ENCODE data around the gene POLR3GL.

POLR3GL gene

DNA sequence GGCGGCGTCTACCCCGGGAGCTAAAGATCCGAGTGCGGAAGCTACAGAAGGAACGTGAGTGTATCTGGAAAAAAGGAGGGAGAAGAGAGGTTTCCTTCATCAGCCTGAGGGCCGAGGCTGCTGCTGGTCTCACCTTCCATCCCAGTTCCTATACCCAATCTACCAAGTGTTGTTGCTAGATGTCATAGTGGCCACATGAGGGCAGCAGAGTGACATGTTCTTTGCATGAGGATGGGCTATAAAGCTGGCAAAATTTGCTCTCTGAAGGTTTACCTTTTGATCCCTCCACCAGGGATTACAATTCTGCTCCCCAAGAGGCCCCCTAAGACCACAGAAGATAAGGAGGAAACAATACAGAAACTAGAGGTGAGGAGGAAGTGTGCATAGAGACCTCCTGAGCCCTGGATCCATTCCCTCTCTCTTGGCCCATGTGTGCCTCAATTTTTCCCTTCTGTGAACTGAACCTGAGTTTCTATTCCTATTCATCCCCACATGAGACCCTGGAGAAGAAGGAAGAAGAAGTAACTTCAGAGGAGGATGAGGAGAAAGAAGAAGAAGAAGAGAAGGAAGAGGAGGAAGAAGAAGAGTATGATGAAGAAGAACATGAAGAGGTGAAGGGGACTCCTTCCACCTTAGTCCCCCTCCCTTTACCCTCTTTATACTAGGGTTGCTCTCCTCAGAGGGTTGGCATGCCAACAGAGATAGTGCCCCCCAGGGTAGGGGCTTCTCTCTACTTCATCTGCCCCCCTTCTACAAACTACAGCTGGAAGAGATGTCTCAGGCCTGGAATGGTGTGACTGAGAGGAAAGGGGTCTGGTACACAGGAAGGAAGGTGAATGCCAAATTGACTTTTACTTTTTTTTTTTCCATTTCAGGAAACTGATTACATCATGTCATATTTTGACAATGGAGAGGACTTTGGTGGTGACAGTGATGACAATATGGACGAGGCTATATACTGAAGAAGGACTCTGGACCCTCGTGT lies 13.3 kb downstream of the POLR3GL start:
- DNase-seq: peak; percentile 66

DNA sequence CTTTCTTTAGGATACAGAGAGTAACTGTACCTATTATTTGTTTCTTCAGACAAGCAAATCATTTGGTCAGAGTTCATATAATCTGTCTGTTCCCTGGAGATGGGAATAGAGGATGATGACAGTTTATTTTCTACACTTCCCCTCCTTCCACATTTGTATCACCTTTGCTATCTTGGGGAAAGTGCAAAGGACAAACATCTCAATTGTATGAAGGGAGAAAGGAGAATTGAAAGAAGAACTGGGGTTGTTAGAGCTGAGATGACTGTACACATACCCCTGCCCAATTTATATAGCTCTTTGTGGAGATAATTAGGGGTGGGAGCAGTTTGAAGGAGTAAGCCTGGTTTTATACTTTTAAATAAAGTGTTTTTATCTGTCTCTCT lies 14.0 kb downstream of the POLR3GL start:
- DNase-seq: no peak

DNA sequence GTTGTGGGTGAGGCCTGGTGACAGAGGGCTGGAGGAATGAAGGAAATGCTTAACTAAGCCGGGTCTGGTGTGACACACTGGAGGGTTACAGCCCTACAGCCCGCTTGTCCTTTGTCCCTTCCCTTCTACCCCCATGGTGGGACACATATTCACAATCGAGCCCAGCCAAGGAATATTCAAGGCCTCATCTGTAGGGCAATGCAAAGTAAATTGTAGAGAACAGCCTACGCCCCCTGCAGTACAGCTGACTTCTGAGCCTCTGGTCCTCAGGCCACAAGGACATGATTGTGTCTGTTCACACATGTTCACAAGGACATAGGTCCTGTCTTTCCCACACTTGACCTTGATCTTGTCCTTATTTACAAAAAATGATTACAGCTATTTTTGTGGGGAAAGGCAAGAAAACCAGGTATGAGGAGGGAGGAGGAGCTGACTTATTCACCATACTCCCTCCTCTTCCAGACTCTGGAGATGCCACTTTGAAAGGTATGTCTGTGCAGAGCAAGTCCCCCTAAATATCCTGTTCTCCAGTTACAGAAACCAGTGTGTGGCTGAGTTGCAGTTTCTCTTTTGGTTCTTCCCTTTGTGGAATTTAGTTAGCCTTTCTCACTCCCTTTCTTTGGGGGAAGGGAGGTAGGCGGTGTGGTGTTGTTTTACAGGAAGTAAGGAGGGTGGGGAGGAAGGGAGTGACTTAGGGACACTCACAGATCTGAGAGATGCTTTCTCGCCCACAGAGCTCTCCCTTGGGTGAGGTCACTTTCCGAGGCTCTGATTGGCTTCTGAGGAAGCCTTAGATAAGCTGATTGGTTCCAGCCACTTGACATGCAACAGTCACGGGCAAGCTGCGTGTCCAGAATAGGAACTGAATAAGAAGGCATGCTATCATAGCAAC lies 14.6 kb downstream of the POLR3GL start:
- DNase-seq: no peak

DNA sequence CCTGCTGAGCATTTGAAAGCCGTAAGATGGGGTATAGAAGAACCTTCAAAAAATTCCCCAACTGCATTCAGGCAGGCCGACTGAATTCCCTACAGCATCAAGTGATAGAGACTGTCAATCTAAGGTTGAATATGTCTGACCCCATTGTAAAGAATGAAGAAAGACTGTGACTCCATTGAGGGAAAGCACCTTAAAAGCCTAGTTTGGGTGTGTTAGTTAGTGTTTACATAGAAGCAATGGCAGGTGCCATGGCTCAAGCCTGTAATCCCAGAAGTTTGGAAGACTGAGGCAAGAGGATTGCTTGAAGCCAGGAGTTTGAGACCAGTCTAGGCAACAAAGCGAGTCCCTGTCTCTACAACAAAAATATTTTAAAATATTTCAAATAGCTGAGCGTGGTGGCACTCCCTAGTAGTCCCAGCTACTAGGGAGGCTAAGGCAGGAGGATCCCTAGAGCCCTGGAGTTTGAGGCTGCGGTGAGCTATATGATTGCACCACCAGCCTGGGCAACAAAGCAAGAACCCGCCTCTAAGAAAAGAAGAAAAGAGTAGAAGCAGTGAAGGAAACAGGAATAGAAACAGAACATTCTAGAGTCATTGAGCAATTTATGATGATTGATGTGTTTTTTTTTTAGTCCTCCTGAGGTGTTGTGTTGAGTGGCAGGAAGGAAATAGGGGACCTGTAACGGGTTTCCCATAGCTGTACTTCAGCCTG lies 15.4 kb downstream of the POLR3GL start:
- no peak for DNase-seq

DNA sequence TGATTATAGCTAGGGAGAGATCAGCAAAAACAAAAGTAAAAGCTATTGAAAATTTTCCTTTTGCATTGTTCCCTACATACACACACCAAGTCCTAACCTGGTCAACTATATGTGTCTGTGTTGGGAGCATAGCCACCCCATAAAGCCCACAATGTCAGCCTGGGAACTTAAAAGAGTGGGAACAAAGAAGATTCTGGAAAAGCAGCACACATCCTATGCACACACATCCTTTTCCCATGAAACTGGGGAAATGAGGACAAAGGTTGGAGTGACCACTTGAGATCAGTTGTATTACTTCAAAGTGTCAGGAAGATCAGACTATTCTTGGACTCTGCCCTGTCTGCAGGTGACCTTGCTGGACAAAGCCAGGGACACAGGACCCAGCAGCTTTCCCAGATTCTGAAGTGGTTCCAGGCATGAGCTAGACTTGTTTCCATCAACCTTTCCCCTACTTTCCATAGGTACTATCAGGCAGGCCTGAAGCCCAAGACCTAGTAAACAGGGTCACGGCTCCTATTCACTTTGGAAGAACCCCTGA lies 16.0 kb downstream of the POLR3GL start:
- DNase-seq: no peak

DNA sequence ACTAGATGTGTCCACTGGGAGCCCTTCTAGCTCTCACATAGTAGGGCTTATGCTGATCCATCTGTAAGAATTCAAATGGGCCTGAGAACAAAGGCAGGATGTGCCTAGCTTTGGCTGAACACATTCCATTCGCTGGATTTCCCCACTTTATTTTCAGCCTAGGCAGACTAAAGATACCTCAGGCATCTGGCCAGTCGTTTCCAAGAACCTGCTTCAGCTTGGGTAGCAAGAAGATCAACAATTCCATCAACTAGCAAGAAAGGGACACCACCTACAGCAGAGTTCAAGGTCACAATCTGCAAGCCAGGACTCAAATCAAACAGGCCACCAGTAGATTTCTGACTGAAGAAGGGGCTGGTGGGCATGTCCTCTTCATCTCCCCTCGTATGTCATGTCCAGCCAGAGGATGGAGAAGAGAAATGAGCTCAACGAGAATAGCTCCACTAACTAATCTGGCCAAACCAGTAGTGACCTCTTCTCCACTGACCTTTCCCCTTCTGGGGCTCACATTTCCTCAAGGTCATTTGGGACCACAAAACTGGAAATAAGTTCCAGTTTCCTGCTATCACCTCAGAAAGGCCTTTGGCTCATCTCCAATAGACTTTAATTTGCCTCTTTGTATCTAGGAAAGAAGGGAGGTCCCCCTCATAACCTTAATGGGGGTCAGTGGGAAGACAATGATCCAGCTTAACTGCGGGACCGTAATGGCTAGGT lies 17.7 kb downstream of the POLR3GL start:
- no peak for DNase-seq

DNA sequence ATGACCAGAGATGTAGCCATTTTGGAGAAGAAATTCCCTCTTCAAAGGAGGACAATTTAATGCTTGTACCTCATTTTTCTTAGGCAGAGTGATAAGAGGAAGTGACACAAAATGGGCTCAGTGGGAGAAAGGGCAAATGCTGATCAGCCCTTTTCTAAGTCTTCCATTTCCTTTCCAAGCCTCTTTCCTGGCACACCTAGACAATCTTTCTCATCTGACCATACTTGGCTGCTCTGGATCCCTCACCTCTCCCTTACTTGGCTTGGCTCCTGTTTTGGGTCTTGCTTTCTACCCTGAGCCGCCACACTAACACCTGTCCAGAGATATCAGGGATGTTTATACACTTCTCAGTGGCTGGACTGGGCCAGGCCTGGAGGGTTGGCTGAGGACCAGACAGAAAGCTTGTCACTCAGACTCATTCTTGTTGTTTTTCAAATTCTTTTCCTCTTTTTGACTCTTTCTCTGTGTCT lies 18.8 kb downstream of the POLR3GL start:
- no peak for DNase-seq

DNA sequence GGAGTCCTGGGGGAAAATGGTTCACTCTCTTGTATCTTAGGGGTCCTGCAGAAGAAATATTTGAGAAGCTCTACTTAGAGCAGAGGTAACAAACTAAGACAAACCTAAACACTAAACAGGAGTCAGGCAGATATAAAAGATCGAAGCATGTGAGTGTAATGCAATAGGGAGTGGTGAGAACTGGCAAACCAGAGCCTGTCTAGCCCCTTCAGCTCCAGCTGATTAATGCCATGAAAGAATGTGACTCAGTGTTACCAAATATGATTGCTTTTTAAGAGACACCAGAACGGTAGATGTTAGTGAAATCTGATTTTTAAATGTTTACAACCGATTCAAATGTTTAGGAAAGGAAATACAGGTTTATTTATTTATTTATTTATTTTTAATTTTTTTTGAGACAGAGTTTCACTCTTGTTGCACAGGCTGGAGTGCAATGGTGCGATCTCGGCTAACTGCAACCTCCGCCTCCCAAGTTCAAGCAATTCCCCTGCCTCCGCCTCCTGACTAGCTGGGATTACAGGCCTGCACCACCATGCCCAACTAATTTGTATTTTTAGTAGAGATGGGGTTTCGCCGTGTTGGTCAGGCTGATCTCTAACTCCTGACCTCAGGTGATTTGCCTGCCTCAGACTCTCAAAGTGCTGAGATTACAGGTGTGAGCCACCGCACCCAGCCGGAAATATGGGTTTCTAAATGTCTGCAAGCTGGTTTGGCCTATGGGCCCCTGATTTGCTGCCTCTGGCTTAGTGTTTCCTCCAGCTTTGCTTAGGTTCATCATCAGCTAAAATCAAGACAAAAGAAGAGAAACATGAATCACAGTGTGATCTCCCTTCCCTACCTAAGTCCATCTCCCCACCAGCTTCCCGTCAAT lies 19.7 kb downstream of the POLR3GL start:
- no peak for DNase-seq

DNA sequence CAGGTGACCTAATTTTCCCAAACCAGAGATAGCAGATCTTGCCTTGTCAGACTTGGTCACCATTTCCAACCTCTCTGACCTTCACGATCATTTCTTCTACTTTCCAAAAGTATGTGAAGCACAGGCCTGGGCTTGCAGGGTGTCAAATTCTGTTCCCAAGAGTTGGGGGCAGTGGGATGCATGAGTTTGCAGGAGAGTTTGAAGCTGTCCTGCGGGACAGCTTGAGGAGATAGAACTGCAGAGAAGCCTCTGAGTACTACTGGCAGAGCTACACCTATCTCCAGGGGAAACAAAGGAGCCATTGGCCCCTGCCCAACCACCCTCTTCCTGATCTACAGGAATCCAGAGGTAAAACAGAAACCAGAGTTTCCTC lies 20.6 kb downstream of the POLR3GL start:
- DNase-seq: no peak

DNA sequence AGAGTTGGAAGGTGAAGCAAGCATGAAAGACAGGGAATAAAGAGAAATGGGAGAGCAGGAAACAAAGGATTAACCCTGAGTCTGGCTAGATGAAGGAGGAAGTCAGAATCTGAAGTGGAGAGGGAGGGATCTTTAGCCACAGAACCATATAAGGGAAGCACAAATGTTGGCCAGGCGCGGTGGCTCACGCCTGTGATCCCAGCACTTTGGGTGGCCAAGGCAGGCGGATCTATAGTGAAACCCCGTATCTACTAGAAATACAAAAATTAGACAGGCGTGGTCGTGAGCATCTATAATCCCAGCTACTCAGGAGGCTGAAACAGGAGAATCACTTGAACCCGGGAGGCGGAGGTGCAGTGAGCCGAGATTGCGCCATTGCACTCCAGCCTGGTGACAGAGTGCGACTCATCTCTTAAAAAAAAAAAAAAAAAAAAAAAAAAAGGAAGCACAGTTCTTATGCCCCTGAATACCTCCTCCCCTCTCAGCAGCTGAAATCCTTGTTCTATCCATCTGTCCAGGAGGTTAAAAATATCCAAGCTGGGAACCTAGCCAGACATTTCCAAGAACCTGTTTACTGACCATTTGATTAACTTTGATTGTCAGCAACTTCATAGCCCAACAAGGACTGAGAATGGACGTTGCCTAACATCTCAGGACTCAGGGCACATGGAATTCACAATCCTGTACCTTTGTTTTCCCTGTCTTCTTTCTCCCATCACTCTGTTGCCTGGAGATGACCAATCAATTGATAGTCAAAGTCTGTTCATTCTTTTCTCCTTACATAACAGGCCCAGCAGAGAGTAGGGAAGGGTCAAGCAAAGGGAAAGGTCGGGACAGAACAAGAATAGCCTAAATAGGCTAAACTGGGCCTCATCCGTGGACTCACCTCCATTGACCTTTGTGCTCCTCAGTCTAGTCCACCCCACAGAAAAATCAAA lies 21.3 kb downstream of the POLR3GL start:
- no peak for DNase-seq

DNA sequence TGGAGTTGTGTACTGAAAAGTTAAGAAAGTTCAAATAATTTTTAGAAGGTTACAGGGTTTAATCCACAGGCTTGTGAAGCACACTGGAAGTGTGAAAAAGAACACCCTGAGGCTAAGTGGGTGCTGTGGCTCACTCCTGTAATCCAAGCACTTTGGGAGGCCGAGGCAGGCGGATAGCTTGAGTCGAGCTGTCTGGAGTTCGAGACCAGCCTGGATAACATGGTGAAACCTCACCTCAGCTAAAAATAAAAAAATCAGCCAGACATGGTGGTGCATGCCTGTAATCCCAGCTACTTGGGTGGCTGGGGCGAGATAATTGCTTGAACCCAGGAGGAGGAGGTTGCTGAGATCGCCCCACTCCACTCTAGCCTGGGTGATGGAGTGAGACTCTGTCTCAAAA lies 22.1 kb downstream of the POLR3GL start:
- DNase-seq: no peak

DNA sequence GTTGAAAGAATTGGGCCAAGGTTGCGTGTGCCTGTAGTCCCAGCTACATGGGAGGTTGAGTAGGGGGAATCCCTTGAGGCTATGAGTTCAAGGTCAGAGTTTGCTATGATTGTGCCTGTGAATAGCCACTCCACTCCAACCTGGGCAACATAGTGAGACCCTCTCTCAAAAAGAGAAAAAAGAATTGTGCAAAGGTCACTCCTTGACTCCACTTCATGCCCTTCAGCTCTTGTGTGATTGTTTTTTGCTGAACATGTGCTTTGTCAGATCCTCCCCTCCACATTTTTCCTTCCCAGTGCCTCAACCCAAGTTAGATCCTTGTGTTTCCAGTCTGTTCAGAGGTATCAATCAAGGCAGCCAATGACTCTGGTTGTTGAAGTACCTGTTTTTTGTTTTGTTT lies 23.4 kb downstream of the POLR3GL start:
- no peak for DNase-seq

DNA sequence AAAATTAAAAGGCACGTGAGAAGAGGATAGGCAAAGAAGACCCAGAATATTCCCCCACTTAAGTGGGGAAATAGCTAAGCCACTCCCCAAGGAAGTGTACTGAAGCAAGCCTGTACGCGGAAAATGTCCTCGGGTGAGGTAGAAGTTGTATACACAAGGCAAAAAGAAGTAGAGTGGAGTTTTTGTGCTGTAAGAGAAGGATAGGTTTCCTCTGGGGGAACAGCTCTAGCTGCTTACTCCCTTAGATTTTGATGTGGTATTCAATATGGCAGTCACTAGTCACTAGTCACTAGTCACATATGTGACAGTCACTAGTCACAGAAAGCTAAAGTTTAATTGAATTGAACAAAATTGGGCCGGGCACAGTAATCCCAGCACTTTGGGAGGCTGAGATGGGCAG lies 24.3 kb downstream of the POLR3GL start:
- no peak for DNase-seq

DNA sequence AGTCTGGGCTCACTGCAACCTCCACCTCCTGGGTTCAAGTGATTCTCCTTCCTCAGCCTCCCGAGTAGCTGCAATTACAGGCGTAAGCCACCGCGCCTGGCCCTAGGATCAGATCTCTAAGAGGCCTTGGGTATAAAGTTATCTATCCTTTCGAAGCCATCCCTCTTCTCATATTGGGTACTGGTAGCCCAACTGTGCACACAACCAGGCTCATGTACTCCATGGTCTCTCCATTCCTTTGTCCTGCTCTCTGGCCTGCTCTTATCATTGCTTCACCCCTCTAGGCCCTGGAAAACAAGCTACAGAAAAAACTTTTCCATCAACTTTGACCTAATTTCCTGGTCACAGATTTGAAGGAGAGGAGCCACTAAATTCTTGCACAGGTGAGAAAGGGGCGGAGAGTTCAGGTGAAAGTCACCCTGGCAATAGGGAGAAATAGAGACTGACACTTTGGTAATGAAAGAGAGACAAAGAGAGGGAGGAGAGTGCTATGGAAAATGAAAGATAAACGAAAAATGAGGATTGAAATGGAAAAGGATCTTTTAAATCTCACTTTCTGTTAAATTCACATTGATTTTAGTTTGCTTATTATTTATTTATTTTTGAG lies 25.9 kb downstream of the POLR3GL start:
- DNase-seq: no peak

DNA sequence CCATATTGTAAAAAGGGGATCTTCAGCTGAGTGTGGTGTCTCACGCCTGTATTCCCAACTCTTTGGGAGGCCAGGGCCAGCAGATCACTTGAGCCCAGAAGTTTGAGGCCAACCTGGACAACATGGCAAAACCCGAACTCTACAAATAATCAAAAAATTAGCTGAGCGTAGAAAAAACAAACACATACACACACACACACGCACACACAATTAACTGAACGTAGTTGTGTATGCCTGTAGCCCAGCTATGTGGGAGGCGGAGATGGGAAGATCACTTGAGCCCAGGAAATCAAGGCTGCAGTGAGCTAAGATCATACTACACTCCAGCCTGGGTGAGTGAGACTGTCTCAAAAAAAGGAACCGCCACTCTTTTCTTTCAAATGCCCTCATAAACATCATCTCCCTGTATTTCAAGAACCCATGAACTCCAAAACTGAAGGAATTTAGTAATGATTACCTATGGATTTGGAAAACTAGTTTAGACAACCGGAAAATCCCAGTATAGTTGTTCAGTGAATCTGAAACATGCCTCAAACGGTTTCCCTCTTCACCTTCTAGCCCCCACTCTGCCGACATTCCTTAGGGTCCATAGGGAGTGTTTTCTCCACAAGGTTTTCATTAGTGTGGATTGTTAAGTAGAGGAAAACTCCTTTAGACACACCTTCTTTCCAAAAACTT lies 27.4 kb downstream of the POLR3GL start:
- DNase-seq: no peak

DNA sequence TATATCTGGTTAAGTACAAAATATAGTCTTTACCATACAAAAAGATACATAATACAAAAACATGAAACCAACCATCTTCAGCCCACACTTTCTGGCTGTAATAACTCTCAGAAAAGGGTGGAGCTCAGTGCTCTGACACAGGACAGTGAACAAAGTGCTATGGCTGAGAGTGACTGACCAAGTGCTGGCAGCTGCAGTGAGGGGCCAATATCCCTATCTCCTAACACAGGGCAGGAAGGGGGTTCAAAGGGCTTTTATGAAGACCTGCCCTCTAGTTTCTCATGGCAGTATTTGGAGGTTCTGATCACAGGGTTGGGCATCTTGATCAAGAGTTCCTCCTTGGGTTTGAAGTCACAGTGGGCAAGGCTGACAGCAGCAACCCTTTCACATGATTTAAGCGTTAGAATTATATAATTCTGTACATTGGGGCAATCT lies 28.0 kb downstream of the POLR3GL start:
- DNase-seq: no peak

DNA sequence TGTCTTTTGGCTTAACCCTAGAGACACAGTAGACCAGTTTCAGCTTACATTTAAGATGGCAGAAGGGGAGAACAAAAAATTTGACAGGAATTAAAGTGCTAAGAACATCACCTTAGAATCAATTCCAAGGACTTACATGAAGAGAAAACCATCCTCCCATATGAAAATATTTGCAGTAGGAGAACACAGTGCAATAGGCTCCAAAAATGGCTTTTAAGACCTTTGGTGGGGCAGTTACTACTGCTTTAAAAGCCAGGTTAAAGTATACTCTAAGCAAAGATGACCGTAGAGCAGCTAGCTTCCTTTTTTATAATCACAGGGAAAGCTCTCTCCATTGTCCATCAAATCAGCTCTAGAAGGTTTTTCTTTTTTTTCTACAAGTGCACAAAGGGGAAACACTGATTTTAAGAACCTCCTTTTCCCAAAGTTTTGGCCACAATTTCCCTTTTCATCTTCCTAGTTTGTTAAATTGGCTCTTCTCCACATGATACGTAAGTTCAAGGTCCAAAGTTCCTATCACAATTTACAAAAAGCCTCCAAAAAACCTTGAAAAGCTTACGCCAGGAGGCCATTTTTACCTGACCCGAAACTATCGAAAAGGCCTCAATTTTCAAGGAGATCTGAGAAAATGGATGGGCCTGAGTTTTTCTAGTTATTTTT lies 28.6 kb downstream of the POLR3GL start:
- no peak for DNase-seq

Data from NCI-H1092 (cell line).